MCF 10A (cell line): ENCODE measurements around the gene TRIM45. TPM values are rescaled to one million over a fixed set of nuclear protein-coding genes. Genes with fewer than 3 reads are reported as not detected.
A peak's percentile ranks its signal among the peaks of the same experiment; 100 is the strongest.

ENCODE experiments used
- BruUV-seq: library from RNA; stranded (reverse); fragments of 400-500 nt; replicated peaks from 2 replicates; lab custom pipeline; 2021; lab: Mats Ljungman, UMichigan
- CTCF ChIA-PET: fragments of 300-600 bp; sonication (Branson Sonifier 250); formaldehyde crosslinking; extraction: SDS; loops from one replicate; lab custom pipeline; 2021; ENCODE audit warnings: antibody characterized with exemption, inconsistent platforms; lab: Yijun Ruan, JAX
- POLR2A ChIA-PET: fragments of 300-600, 350-650 bp; sonication (Branson Sonifier 250); formaldehyde crosslinking; extraction: SDS; loops from one replicate; lab custom pipeline; 2020; ENCODE audit warnings: antibody characterized with exemption, inconsistent platforms; lab: Yijun Ruan, JAX
- DNase-seq: peaks from one replicate; pipeline ENCODE4 v3.0.0-alpha.2; 2018; ENCODE audit not compliant: unreplicated experiment
- H3K27ac Mint-ChIP-seq: one replicate; pipeline ENCODE4 v1.8.0; 2022; ENCODE audit warnings: mild to moderate bottlenecking, low read depth, mixed read lengths; ENCODE audit not compliant: unreplicated experiment
- H3K27me3 Mint-ChIP-seq: one replicate; pipeline ENCODE4 v1.8.0; 2022; ENCODE audit warnings: mixed read lengths; ENCODE audit not compliant: insufficient read depth, unreplicated experiment
- H3K36me3 Mint-ChIP-seq: one replicate; pipeline ENCODE4 v1.8.0; 2022; ENCODE audit warnings: mild to moderate bottlenecking, moderate library complexity, mixed read lengths; ENCODE audit not compliant: insufficient read depth, unreplicated experiment
- H3K4me1 Mint-ChIP-seq: one replicate; pipeline ENCODE4 v1.8.0; 2022; ENCODE audit warnings: mixed read lengths; ENCODE audit not compliant: insufficient read depth, unreplicated experiment
- H3K4me3 Mint-ChIP-seq: one replicate; pipeline ENCODE4 v1.8.0; 2022; ENCODE audit warnings: mild to moderate bottlenecking, moderate library complexity, mixed read lengths; ENCODE audit not compliant: unreplicated experiment
- H3K9me3 Mint-ChIP-seq: one replicate; pipeline ENCODE4 v1.8.0; 2022; ENCODE audit warnings: mixed read lengths; ENCODE audit not compliant: unreplicated experiment
- CTCF ChIP-seq: fragments of 200-600 bp; IDR thresholded peaks from one replicate; pipeline ENCODE4 v1.8.0; 2022; ENCODE audit warnings: antibody characterized with exemption, mild to moderate bottlenecking; ENCODE audit not compliant: unreplicated experiment
- intact Hi-C: fragments of 100-400 bp; cut with micrococcal nuclease; formaldehyde crosslinking; loops from 2 replicates; pipeline ENCODE4 v1.14.1; 2022
- total RNA-seq: library from RNA; stranded (reverse); gene quantifications from 2 replicates; pipeline ENCODE4 v1.2.3, GENCODE V29; 2022

The TRIM45 gene
- total RNA-seq, 1 experiment from 2014 or later = 1.6 TPM

GRCh38 chr1:117127795-117128194, 6.2 kb upstream of the TRIM45 start:
- intact Hi-C loops = loop anchor here (1.0 to 10.0 kb wide), 4 partner anchors 59 to 403 kb away; partner anchors contain the start of gene MAN1A2
- H3K36me3 Mint-ChIP-seq = no peaks in the 10 kb centered on the region
- no peak for TF ChIP-seq CTCF
- no peak for DNase-seq
- no peak overlapping the region for H3K4me3 Mint-ChIP-seq
- POLR2A ChIA-PET = interaction anchor here (1.6 to 1.9 kb wide), 3 partner anchors 52 to 83 kb away, joined by 3 to 8 read pairs (median 4); partner anchors contain the start of genes TTF2 and VTCN1
- H3K27me3 Mint-ChIP-seq = no peaks in the 10 kb centered on the region
- no peaks in the 10 kb centered on the region for H3K9me3 Mint-ChIP-seq
- H3K4me1 Mint-ChIP-seq = peaks cover 11% of the 10 kb centered on the region
- BruUV-seq = no TSS peak
- CTCF ChIA-PET = interaction anchor here (0.6 to 9.1 kb wide), 22 partner anchors 9 to 368 kb away, joined by 3 to 201 read pairs (median 3); partner anchors contain the start of gene VTCN1
- no peak overlapping the region for H3K27ac Mint-ChIP-seq

GRCh38 chr1:117124661-117125060, 3.1 kb upstream of the TRIM45 start:
- Mint-ChIP-seq H3K27ac (no peak overlapping the region), H3K4me3 (no peak overlapping the region), H3K9me3 (no peaks in the 10 kb centered on the region), H3K36me3 (no peaks in the 10 kb centered on the region), H3K4me1 (peaks cover 11% of the 10 kb centered on the region), H3K27me3 (no peaks in the 10 kb centered on the region)
- ChIA-PET POLR2A (interaction anchor here (0.7 to 1.2 kb wide), 4 partner anchors 47 to 153 kb away, joined by 3 to 4 read pairs (median 3); no protein-coding TSS in a partner anchor), CTCF (interaction anchor here (0.5 to 9.1 kb wide), 5 partner anchors 17 to 173 kb away, joined by 3 to 201 read pairs (median 4); no protein-coding TSS in a partner anchor)
- DNase-seq = no peak
- TF ChIP-seq CTCF = no peak
- BruUV-seq = no TSS peak
- intact Hi-C loops = loop anchor here (10.0 kb wide), 2 partner anchors 240 to 400 kb away; partner anchors contain the start of gene MAN1A2

- Mint-ChIP-seq H3K27me3 (no peaks in the 10 kb centered on the region), H3K4me3 (no peak overlapping the region), H3K27ac (no peak overlapping the region), H3K4me1 (peaks cover 8% of the 10 kb centered on the region), H3K36me3 (no peaks in the 10 kb centered on the region), H3K9me3 (no peaks in the 10 kb centered on the region)
- ChIA-PET CTCF (interaction anchor here (0.6 to 9.1 kb wide), 7 partner anchors 12 to 777 kb away, joined by 3 to 201 read pairs (median 5); no protein-coding TSS in a partner anchor), POLR2A (interaction anchor here (1.6 to 2.6 kb wide), 3 partner anchors 30 to 54 kb away, joined by 4 to 13 read pairs (median 6); no protein-coding TSS in a partner anchor)
- intact Hi-C loops = loop anchor here (10.0 kb wide), 2 partner anchors 242 to 398 kb away; partner anchors contain the start of gene MAN1A2
- BruUV-seq = no TSS peak
- no peak for DNase-seq
- no peak for TF ChIP-seq CTCF
Measured at GRCh38 chr1:117123274-117123673, 1.7 kb upstream of the TRIM45 start.

GRCh38 chr1:117122330-117123025, 929 bp upstream of the TRIM45 start:
- no peaks in the 10 kb centered on the region for H3K9me3 Mint-ChIP-seq
- peak overlapping the region; percentile 84 for H3K4me3 Mint-ChIP-seq
- H3K27ac Mint-ChIP-seq = peak overlapping the region; percentile 86
- no peak for TF ChIP-seq CTCF
- BruUV-seq = no TSS peak
- no peaks in the 10 kb centered on the region for H3K27me3 Mint-ChIP-seq
- no peaks in the 10 kb centered on the region for H3K36me3 Mint-ChIP-seq
- CTCF ChIA-PET = interaction anchor here (0.6 to 9.1 kb wide), 18 partner anchors 8 to 778 kb away, joined by 3 to 201 read pairs (median 4); no protein-coding TSS in a partner anchor
- POLR2A ChIA-PET = interaction anchor here (0.5 to 2.6 kb wide), 6 partner anchors 29 to 285 kb away, joined by 3 to 13 read pairs (median 4); no protein-coding TSS in a partner anchor
- intact Hi-C loops = loop anchor here (1.0 to 10.0 kb wide), 3 partner anchors 162 to 398 kb away; partner anchors contain the start of gene MAN1A2
- DNase-seq = no peak
- H3K4me1 Mint-ChIP-seq = peaks cover under 1% of the 10 kb centered on the region
